IgD-negative memory B cell (primary cell): ENCODE measurements around the gene TMEM74B. TPM values are rescaled to one million over a fixed set of nuclear protein-coding genes. Genes with fewer than 3 reads are reported as not detected.
"Not testable (repeated sequence)": the region's sequence is repeated elsewhere in the genome, so short reads cannot be mapped to it uniquely, and the experiment has no call there.

Source experiments
- H3K27ac Mint-ChIP-seq, 3 donors: one replicate each; pipeline ENCODE4 v1.8.0; 2020 to 2022; ENCODE audit warnings: mild to moderate bottlenecking in 3 of 3, mixed read lengths in 3 of 3, moderate library complexity in 1 of 3
- H3K27me3 Mint-ChIP-seq: one replicate; pipeline ENCODE4 v1.8.0; 2021; ENCODE audit warnings: mixed read lengths
- H3K36me3 Mint-ChIP-seq: one replicate; pipeline ENCODE4 v1.8.0; 2020; ENCODE audit warnings: mild to moderate bottlenecking, mixed read lengths
- H3K4me1 Mint-ChIP-seq, 3 donors: one replicate each; pipeline ENCODE4 v1.8.0; 2020 to 2022; ENCODE audit warnings: mixed read lengths in 3 of 3, mild to moderate bottlenecking in 1 of 3
- H3K4me3 Mint-ChIP-seq, 4 donors: one replicate each; pipeline ENCODE4 v1.8.0; 2020 to 2022; ENCODE audit warnings: mild to moderate bottlenecking in 4 of 4, mixed read lengths in 4 of 4, moderate library complexity in 3 of 4
- H3K9me3 Mint-ChIP-seq, 3 donors: one replicate each; pipeline ENCODE4 v1.8.0; 2020 to 2021; ENCODE audit warnings: mixed read lengths in 3 of 3, mild to moderate bottlenecking in 1 of 3
- polyA plus RNA-seq: library from polyadenylated mRNA; unstranded; fragments of 300-500 nt; fragmentation: Illumina TruSeq; gene quantifications from one replicate; pipeline ENCODE4 v1.2.3, GENCODE V29; 2021

The TMEM74B gene
- 0.80 TPM for polyA plus RNA-seq

DNA sequence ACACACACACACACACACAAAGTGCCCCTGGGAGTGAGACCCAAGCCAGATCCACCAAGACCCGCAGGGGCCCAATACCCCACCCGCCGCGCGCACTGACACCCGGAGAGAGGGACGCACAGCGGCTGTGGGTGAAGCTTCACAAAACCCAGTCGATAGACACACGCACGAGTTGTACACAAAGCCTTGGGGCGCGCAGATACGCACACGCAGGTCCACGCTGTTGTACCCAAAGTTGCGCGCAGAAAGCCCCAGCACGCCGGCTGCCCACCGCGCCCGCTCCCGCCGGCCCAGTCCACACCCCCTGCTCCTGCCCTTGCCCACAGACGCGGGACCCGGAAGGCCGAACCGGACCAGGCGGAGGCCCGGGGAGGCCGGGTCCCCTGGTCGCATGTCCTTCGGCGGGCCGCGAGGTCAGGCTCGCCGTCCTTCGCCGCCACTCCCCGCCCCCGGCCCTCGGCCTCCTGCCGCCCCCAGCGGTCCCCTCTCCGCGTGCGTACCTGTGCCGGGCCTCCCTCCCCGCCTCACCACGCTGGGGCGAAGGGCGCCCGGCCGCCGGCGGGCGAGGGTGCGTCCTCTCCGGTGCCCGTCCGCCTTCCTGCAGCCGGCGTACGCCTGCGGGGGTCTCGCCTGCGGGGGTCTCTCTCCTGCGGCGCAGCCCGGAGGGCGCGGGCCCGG is at the start of gene TMEM74B:
TSS of gene TMEM74B (minus strand) at position 344 of the 678 bp plus-strand sequence. CDS start 1,180 bp downstream, outside the sequence.
- Mint-ChIP-seq H3K27me3 (peaks cover 27% of the 10 kb centered on the region), H3K27ac (peak within 1 kb of the TSS in 1 of 3 donors; percentile 13), H3K4me1 (peaks cover 0 to 7% (median 0%) of the 10 kb centered on the region in 3 donors), H3K4me3 (peak within 1 kb of the TSS; percentile 9 to 87 (median 72)), H3K9me3 (no peaks in the 10 kb centered on the region), H3K36me3 (peaks cover under 1% of the 10 kb centered on the region)

DNA sequence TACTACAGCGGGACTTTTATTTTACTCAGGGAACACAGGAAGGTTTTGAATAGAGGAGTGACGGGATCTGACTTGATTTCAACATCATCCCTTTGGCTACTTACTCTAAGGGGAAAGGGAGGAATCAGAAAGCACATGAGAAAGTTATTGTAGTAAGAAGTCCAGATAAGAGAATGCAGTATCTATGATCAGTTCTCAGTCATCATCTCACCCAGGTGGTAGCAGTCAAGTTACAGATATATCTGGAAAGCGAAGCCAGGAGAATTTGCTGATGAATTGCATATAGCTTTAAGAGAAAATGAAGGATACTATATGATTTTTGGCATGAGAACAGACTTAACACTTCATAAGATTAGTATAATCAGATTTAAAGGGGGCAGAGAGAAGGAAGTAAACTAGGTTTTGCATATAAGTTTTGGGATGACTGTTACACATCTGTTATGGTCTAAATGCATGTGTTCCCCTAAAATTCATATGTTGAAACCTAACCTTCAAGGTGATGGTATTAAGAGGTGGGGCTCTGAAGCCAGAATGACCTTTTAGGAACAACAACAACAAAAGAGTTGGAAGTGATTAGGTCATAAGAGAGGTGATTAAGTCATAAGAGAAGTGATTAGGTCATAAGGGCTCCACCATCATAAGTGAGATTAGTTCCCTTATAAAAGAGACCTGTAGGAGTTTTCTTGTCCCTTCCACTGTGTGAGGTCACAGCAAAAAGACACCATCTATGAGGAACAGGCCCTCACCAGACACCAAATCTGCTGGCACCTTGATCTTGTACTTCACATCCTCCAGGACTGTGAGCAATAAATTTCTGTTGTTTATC is 47.7 kb upstream of the TMEM74B start:
- H3K27ac Mint-ChIP-seq: no peak overlapping the region
- H3K27me3 Mint-ChIP-seq: peaks cover 7% of the 10 kb centered on the region
- H3K4me1 Mint-ChIP-seq: peaks cover 0 to 2% (median 0%) of the 10 kb centered on the region in 3 donors
- peaks cover 1% of the 10 kb centered on the region for H3K36me3 Mint-ChIP-seq
- H3K9me3 Mint-ChIP-seq: no peaks in the 10 kb centered on the region
- no peak overlapping the region for H3K4me3 Mint-ChIP-seq

GRCh38 chr20:1229541-1229940 is 44.8 kb upstream of the TMEM74B start:
- Mint-ChIP-seq H3K36me3 (no peaks in the 10 kb centered on the region), H3K27me3 (peaks cover 18% of the 10 kb centered on the region), H3K27ac (no peak overlapping the region), H3K9me3 (no peaks in the 10 kb centered on the region), H3K4me3 (no peak overlapping the region), H3K4me1 (peaks cover 1 to 5% (median 2%) of the 10 kb centered on the region in 3 donors)

DNA sequence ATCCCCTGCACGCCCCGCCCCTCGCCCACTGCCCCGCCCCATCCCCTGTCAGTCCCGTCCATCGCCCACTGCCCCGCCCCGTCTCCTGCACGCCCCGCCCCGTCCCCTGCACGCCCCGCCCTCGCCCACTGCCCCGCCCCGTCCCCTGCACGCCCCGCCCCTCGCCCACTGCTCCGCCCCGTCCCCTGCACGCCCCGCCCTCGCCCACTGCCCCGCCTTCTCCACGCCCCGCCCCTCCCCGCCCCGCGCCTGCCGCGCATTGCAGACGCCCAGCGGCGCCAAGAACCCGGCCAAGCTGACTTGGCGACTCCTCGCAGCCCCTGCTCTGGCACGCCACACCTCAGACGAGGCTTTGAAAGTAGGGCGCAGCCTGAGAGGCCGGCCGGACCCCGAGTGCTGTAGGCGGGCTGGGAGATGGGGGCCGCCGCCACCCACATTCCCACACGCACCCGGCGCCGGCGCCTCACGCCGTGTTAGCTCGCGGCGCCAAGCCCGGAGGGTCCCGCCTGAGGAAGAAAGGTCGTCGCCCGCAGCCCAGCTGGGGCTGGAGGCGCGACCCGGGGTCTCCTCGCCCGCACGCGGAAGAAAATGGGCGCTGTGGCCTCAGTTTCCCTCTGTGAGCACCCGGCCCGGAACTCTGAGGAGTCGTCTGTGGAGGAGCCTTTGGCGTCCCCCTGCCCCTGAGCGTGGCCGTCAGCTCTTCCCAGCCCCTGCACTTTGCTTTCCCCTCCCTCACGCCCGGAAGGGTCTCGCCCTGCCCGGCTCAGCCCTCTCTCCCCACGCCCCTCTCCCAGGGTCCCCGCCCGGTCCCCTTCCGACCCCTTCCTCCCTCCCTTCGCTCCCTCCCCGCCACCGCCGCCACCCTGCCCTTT is 41.2 kb upstream of the TMEM74B start, which contains the start of gene RAD21L1:
TSS of gene RAD21L1 (plus strand) at position 262 of the 872 bp plus-strand sequence. CDS start 2,410 bp downstream, outside the sequence.
- Mint-ChIP-seq H3K27me3 (peaks cover 18% of the 10 kb centered on the region), H3K9me3 (peaks cover 0 to 4% (median 3%) of the 10 kb centered on the region in 3 donors), H3K4me3 (peak within 1 kb of the TSS; percentile 72 to 83 (median 79)), H3K36me3 (no peaks in the 10 kb centered on the region), H3K27ac (peak within 1 kb of the TSS in 1 of 3 donors; percentile 89), H3K4me1 (peaks cover 1 to 5% (median 3%) of the 10 kb centered on the region in 3 donors)

DNA sequence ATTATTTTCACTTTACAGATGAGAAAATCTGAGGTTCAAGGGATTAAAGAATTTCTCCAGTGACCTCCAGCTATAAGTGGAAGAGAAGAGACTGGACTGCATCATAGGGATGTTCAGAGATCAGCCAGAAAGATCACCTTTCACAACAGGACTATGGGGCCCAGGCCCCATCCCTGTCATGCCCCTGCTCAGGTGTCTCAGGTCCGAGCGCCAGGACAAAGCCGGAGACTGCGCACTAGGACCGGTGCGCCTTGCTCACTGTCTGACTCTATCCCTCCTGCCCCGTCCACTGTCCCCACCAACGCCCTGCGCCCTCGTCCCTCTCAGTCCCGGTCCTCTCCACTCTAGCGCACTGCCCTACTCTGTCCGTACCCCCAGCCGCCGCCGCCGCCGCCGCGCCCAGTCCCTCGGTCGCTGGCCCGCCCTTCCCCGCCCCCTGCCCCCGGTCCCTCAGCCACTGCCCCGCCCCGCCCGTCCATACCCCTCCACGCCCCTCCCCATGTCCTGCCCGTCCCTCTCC is 40.5 kb upstream of the TMEM74B start:
- no peak overlapping the region for H3K27ac Mint-ChIP-seq
- H3K9me3 Mint-ChIP-seq: peaks cover 0 to 4% (median 3%) of the 10 kb centered on the region in 3 donors
- H3K36me3 Mint-ChIP-seq: no peaks in the 10 kb centered on the region
- peaks cover 17% of the 10 kb centered on the region for H3K27me3 Mint-ChIP-seq
- peak overlapping the region; percentile 28 to 83 (median 54) for H3K4me3 Mint-ChIP-seq
- H3K4me1 Mint-ChIP-seq: peaks cover 1 to 5% (median 3%) of the 10 kb centered on the region in 3 donors

- Mint-ChIP-seq H3K36me3 (no peaks in the 10 kb centered on the region), H3K27me3 (peaks cover 17% of the 10 kb centered on the region), H3K9me3 (peaks cover 0 to 4% (median 3%) of the 10 kb centered on the region in 3 donors), H3K4me3 (peak overlapping the region in 3 of 4 donors; percentile 6 to 51 (median 28)), H3K4me1 (peaks cover 1 to 5% (median 3%) of the 10 kb centered on the region in 3 donors), H3K27ac (peak overlapping the region in 1 of 3 donors; percentile 26)
Observed at GRCh38 chr20:1224205-1224890, 39.6 kb upstream of the TMEM74B start.

GRCh38 chr20:1222750-1223149 is 38.0 kb upstream of the TMEM74B start:
- H3K36me3 Mint-ChIP-seq, H3K4me1 Mint-ChIP-seq, H3K9me3 Mint-ChIP-seq: not testable (repeated sequence)
- Mint-ChIP-seq H3K4me3 (peak overlapping the region in 1 of 4 donors; percentile 50), H3K27me3 (peaks cover 17% of the 10 kb centered on the region), H3K27ac (peak overlapping the region in 1 of 3 donors; percentile 76)

GRCh38 chr20:1216527-1217427 is 32.0 kb upstream of the TMEM74B start:
- H3K27me3 Mint-ChIP-seq, H3K36me3 Mint-ChIP-seq, H3K9me3 Mint-ChIP-seq, H3K27ac Mint-ChIP-seq, H3K4me3 Mint-ChIP-seq: not testable (repeated sequence)
- H3K4me1 Mint-ChIP-seq: peaks cover 0 to 11% (median 0%) of the 10 kb centered on the region in 3 donors

DNA sequence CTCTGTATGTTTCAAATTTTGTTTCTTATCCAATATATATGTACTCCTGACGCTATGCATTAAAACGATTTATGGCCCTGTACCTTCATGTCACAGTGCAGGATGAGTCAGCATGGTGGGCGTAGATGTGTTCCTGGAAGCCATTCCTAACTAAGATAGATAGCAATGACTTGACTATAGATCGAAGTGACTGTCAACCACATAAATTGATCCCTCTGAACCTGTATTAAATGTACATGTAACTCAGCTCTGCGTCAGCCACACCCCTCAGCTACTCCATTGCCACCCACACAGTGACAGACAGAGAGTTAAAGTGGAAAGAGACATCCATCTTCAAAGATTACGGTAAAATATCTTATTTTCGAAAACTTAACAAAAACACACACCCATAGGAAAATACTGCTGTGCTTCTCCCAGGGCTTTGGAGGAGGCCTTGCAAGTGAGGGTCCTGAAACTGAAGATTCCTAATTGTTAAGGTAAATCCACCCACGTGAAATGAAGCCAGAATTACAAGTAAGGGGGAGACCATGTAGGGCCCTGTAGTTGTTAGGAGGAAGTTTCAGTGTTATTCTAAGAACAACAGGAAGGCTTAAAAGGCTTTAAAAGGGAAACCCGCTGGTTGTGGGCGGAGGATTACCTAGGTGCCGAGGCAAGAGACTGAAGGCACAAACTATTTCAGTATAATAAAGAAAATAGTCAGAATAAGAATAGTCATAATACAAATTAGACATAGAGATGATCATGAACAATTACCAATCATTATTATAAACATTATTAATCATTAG is 30.8 kb upstream of the TMEM74B start:
- Mint-ChIP-seq H3K4me3 (no peak overlapping the region), H3K9me3 (peaks cover 0 to 3% (median 0%) of the 10 kb centered on the region in 3 donors), H3K4me1 (peaks cover 0 to 9% (median 0%) of the 10 kb centered on the region in 3 donors), H3K36me3 (no peaks in the 10 kb centered on the region), H3K27me3 (peaks cover 10% of the 10 kb centered on the region), H3K27ac (peak overlapping the region in 1 of 3 donors; percentile 1)

GRCh38 chr20:1214838-1215261 is 30.1 kb upstream of the TMEM74B start:
- peaks cover 10% of the 10 kb centered on the region for H3K27me3 Mint-ChIP-seq
- H3K9me3 Mint-ChIP-seq: peaks cover 0 to 3% (median 0%) of the 10 kb centered on the region in 3 donors
- H3K27ac Mint-ChIP-seq: no peak overlapping the region
- no peak overlapping the region for H3K4me3 Mint-ChIP-seq
- H3K4me1 Mint-ChIP-seq: peaks cover 0 to 9% (median 0%) of the 10 kb centered on the region in 3 donors
- H3K36me3 Mint-ChIP-seq: no peaks in the 10 kb centered on the region

DNA sequence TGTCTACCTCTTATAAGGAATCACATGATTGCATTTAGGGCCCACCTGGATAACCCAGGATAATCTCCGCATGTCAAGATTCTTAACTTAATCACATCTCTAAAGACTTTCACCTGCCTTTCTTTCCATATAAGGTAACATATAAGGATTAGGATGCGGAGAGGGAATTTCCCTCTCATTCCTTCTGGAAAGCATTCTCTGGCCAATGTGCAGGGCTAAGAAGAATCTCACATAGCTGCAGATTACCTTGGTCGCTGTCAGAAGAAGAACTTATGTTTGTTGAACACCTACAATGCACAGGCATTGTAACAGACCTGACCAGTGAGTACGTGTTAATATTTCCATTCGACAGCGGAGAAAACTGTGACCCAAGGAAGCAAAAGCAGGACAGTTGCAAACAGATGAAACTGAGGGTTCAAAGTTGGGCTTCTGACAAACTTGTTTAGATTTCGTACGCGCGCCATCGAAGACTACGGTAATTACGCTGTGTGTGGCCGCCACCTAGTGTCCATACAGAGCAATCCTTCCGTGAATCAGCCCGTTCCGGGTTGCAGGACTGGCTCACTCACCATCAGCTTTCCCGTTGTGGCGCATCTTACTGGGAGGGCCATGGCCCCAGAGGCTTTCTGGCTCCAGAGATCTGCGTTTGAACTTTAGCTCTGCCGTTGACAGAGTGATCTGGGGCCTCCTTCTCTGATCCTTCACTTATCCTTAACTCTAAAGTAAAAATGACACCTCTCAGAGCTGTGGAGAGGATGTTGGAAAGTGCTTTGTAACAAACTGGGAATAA is 28.0 kb upstream of the TMEM74B start:
- peaks cover 0 to 9% (median 0%) of the 10 kb centered on the region in 3 donors for H3K4me1 Mint-ChIP-seq
- H3K9me3 Mint-ChIP-seq: no peaks in the 10 kb centered on the region
- H3K27me3 Mint-ChIP-seq: peaks cover 9% of the 10 kb centered on the region
- no peak overlapping the region for H3K27ac Mint-ChIP-seq
- H3K4me3 Mint-ChIP-seq: peak overlapping the region in 1 of 4 donors; percentile 48
- no peaks in the 10 kb centered on the region for H3K36me3 Mint-ChIP-seq

GRCh38 chr20:1212023-1212422 is 27.2 kb upstream of the TMEM74B start:
- Mint-ChIP-seq H3K9me3 (no peaks in the 10 kb centered on the region), H3K4me1 (peaks cover 0 to 9% (median 0%) of the 10 kb centered on the region in 3 donors), H3K4me3 (no peak overlapping the region), H3K27ac (no peak overlapping the region), H3K27me3 (peaks cover 8% of the 10 kb centered on the region), H3K36me3 (no peaks in the 10 kb centered on the region)
